Pancreas (tissue), 10 donors: ENCODE data around the gene DKK3. TPM values are rescaled to one million over a fixed set of nuclear protein-coding genes. Genes with fewer than 3 reads are reported as not detected.

Experiments used
- ATAC-seq, 4 donors: fragments of 200-7000 bp; cut with Tn5 transposase; one replicate each; pipeline versions ENCODE4 v1.8.0 to v1.9.1; 2020; ENCODE audit warnings: mild to moderate bottlenecking in 4 of 4, moderate library complexity in 4 of 4
- DNase-seq, 6 donors: peaks; one replicate each; pipeline ENCODE4 v3.0.0-alpha.2; 2020
- FAIRE-seq: peaks from 2 replicates; lab custom pipeline; 2012; peaks lifted over from hg19 to GRCh38; lab: Jason Lieb, UNC
- H3K27ac ChIP-seq, 4 donors: fragments of 200-600 bp; sonication (generic); 1 replicate in 3 of 4; 2 replicates in 1 of 4; pipeline versions ENCODE4 v1.5.0 to v1.8.0; 2020
- H3K27me3 ChIP-seq, 4 donors: fragments of 200-600 bp; one replicate each; pipeline ENCODE4 v1.8.0; 2021
- H3K36me3 ChIP-seq, 3 donors: fragments of 200-600 bp; sonication (generic) in 1 of 3; one replicate each; pipeline versions ENCODE4 v1.5.0 to v1.8.0; 2020 to 2021
- H3K4me1 ChIP-seq, 3 donors: fragments of 200-600 bp; one replicate each; pipeline ENCODE4 v1.8.0; 2021
- H3K4me3 ChIP-seq, 4 donors: fragments of 200-600 bp; sonication (generic) in 2 of 4; one replicate each; pipeline versions ENCODE4 v1.5.0 to v1.8.0; 2020 to 2021
- H3K9me3 ChIP-seq, 4 donors: fragments of 200-600 bp; one replicate each; pipeline ENCODE4 v1.8.0; 2021
- WGBS, 2 donors: extraction: QIAGEN DNeasy Blood & Tissue Kit; methylation state at CpG; one replicate each; pipeline ENCODE4 v1.1.7; 2013; 5-methylcytosine and 5-hydroxymethylcytosine counted together
- intact Hi-C, 3 donors: fragments of 100-400 bp; cut with DNase I; formaldehyde crosslinking; loops; one replicate each; pipeline versions ENCODE4 v1.11.1 to v1.14.2; 2022
- polyA plus RNA-seq, 2 donors: library from polyadenylated mRNA; stranded (reverse); fragments of 200-250 nt; gene quantifications; one replicate each; pipeline ENCODE4 v1.2.3, GENCODE V29; 2013
- total RNA-seq, 6 donors: library from RNA; stranded (reverse); fragmentation: NEBNext Ultra II Directional in 4 of 6; extraction: Animal tissue kit (Norgen Biotek cat#: 25700) in 4 of 6; gene quantifications; one replicate each; pipeline versions ENCODE4 v1.2.1 to v1.2.4, GENCODE V29; 2021 to 2023
- TF ChIP-seq, protein P1 (sequence below), 4 donors: fragments of 200-600 bp; sonication (generic) in 3 of 4; IDR thresholded peaks; one replicate each; pipeline versions ENCODE4 v1.5.0 to v1.8.0; 2021; ENCODE audit warnings: antibody characterized with exemption in 4 of 4
- donor health status: healthy with polysubstance abuse.
- donor health status: DM: no; HTN: no; CAD: no; lungs with moderate emphysema.
- donor health status: DM: no; HTN: no; CAD: no.
- donor health status: control.
- donor health status: control.
- donor health status: Bipolar disorder and iron deficiency.
- donor health status: DM: yes; HTN: yes; CAD: no.
- donor health status: DM: no; HTN: no; CAD: no.
- donor health status: DM: no; HTN: no; CAD: no.
- donor health status: DM: yes; HTN: yes; CAD: no.

The DKK3 gene
- total and polyA plus RNA-seq, 8 donors: 2.7 to 10.5 (median 5.8) TPM

DNA sequence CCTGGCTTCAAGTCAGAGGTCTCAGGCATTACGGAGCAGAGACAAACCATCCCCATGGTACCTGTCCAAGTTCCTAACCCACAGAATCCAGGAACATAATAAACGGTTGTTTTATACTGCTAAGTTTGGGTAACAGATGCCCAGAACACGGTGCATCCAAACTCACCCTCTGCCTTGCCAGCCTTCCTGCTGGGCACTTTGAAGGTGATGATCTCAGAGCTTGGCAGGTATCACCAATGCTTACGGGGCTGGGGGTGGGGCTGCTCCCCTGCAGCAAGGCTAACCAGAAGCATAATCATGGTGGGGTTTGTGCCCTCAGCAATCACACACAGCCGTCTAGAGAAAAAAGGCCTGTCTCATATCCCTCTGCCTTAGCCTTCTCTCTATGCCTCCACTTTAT, 27.1 kb downstream of the DKK3 start:
- intact Hi-C loops: no loop called here
- FAIRE-seq: no peak
- no peak for DNase-seq

DNA sequence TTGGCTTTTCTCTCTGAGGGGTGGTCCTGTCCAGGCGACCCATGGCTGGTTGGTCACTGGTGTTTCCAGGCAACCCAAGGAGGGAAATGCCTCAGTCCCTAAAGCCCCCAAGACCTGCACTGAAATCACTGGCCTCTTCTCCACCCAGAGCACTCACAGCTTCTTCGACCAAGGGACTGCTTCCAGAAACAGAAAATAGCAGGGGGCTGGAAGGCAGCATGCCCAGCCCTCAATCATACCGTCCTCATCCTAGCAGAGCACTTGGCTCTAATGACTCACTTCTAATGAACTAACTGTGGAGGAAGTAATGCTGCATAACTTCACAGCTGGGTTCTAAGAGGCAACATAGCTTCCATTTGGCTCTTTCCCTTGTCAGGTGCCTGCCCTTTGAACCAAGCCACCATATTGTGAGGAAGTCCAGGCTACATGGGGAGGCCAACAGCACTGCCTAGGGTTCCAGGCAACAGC, 27.6 kb downstream of the DKK3 start:
- no peak for FAIRE-seq
- no peak for DNase-seq
- H3K4me3 ChIP-seq: no peak overlapping the region
- 92 to 96% methylated on average over 3 of the region's 3 CpGs for WGBS, 2 donors
- ATAC-seq: no peak
- no peak overlapping the region for H3K27ac ChIP-seq
- TF ChIP-seq, protein P1, sequence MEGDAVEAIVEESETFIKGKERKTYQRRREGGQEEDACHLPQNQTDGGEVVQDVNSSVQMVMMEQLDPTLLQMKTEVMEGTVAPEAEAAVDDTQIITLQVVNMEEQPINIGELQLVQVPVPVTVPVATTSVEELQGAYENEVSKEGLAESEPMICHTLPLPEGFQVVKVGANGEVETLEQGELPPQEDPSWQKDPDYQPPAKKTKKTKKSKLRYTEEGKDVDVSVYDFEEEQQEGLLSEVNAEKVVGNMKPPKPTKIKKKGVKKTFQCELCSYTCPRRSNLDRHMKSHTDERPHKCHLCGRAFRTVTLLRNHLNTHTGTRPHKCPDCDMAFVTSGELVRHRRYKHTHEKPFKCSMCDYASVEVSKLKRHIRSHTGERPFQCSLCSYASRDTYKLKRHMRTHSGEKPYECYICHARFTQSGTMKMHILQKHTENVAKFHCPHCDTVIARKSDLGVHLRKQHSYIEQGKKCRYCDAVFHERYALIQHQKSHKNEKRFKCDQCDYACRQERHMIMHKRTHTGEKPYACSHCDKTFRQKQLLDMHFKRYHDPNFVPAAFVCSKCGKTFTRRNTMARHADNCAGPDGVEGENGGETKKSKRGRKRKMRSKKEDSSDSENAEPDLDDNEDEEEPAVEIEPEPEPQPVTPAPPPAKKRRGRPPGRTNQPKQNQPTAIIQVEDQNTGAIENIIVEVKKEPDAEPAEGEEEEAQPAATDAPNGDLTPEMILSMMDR (IDR thresholded peaks at IDR 0.05): no peak
- no peaks in the 10 kb centered on the region for H3K9me3 ChIP-seq
- no peaks in the 10 kb centered on the region for H3K27me3 ChIP-seq
- intact Hi-C loops: no loop called here
- H3K36me3 ChIP-seq: no peaks in the 10 kb centered on the region
- H3K4me1 ChIP-seq: peaks cover 0 to 5% (median 0%) of the 10 kb centered on the region in 3 donors

More for the DNA sequence above, 27.1 kb downstream of the DKK3 start:
- Histone ChIP-seq H3K4me3 (no peak overlapping the region), H3K9me3 (no peaks in the 10 kb centered on the region), H3K27ac (no peak overlapping the region), H3K36me3 (no peaks in the 10 kb centered on the region), H3K4me1 (peaks cover 0 to 5% (median 0%) of the 10 kb centered on the region in 3 donors), H3K27me3 (no peaks in the 10 kb centered on the region)
- no peak for ATAC-seq
- TF ChIP-seq, protein P1 (IDR thresholded peaks at IDR 0.05): no peak
- WGBS, 2 donors: 75 to 76% methylated on average over 5 of the region's 5 CpGs

DNA sequence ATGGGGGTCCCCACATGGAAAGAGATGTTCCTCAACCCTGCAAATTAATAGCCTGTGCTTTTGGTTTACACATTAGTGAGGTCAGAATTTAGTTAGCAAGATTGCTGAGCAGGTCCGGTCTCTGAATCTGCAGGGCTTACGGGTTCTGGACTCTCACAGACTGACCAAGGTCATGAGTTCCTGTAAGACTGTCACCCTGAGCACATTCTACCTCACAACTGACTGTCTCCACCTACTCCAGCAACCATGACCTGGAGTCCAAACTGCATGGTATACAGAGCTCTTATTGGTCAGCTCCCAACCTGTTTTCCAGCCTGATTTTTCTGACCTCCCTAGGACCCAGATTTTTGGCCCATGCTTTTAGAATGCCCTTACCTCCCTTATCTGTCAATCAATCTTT, 28.2 kb downstream of the DKK3 start:
- Histone ChIP-seq H3K4me1 (peaks cover 0 to 5% (median 0%) of the 10 kb centered on the region in 3 donors), H3K27ac (no peak overlapping the region), H3K9me3 (no peaks in the 10 kb centered on the region), H3K4me3 (no peak overlapping the region), H3K27me3 (no peaks in the 10 kb centered on the region), H3K36me3 (no peaks in the 10 kb centered on the region)
- ATAC-seq (no peak), FAIRE-seq (no peak), DNase-seq (no peak)
- intact Hi-C loops: no loop called here
- 87 to 91% methylated on average over 2 of the region's 2 CpGs for WGBS, 2 donors
- TF ChIP-seq, protein P1 (IDR thresholded peaks at IDR 0.05): no peak

DNA sequence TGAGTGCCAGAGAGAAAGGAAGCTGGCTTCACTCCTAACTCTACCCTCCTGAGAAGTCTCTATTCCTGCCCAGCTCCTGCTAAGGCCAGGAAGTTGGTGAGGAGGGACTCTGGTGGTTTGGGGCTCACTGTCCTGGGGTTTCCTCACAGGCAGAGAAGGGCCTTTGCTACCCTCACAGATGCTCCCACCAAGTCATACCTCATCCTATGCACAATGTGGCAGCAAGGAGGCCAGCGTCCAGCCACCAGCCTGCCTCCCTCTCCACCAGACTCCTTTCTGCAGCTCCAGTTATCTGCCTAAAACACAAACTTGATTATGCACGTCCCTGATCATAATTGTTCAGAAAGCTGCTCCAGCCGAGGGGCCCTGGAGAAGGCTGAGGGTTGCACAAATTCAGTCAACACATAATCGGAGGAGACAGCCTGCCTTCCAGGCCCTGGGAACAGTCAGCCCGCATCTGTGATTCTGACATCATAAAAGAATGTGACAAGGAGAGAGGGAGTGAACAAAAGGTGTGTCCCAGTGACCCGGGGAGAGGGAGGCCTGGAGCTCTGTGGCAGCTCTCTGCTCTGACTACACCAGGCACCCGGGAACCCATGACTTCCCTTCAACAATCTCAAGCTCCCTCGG, 28.8 kb downstream of the DKK3 start:
- H3K27ac ChIP-seq: no peak overlapping the region
- H3K36me3 ChIP-seq: no peaks in the 10 kb centered on the region
- TF ChIP-seq, protein P1 (IDR thresholded peaks at IDR 0.05): no peak
- H3K27me3 ChIP-seq: no peaks in the 10 kb centered on the region
- 55 to 57% methylated on average over 8 of the region's 8 CpGs for WGBS, 2 donors
- H3K4me1 ChIP-seq: peaks cover 0 to 5% (median 0%) of the 10 kb centered on the region in 3 donors
- no peaks in the 10 kb centered on the region for H3K9me3 ChIP-seq
- FAIRE-seq (no peak), ATAC-seq (peak in 3 of 4 donors; percentile 9 to 49 (median 35)), DNase-seq (no peak)
- intact Hi-C loops: no loop called here
- H3K4me3 ChIP-seq: no peak overlapping the region
